ENCODE results near the gene LCOR.

Gene LCOR

GRCh38 chr10:96850113-96850512, 18.0 kb downstream of the LCOR start:
- TF ChIP-seq, protein P1, sequence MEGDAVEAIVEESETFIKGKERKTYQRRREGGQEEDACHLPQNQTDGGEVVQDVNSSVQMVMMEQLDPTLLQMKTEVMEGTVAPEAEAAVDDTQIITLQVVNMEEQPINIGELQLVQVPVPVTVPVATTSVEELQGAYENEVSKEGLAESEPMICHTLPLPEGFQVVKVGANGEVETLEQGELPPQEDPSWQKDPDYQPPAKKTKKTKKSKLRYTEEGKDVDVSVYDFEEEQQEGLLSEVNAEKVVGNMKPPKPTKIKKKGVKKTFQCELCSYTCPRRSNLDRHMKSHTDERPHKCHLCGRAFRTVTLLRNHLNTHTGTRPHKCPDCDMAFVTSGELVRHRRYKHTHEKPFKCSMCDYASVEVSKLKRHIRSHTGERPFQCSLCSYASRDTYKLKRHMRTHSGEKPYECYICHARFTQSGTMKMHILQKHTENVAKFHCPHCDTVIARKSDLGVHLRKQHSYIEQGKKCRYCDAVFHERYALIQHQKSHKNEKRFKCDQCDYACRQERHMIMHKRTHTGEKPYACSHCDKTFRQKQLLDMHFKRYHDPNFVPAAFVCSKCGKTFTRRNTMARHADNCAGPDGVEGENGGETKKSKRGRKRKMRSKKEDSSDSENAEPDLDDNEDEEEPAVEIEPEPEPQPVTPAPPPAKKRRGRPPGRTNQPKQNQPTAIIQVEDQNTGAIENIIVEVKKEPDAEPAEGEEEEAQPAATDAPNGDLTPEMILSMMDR (IDR thresholded peaks at IDR 0.05; ENCODE audit: insufficient read depth, low read depth, low read length, missing control alignments): no peak
- no peak for DNase-seq (ENCODE audit: low read depth)
- no peak overlapping the region for H3K4me3 ChIP-seq (ENCODE audit: low read depth, low read length)

DNA sequence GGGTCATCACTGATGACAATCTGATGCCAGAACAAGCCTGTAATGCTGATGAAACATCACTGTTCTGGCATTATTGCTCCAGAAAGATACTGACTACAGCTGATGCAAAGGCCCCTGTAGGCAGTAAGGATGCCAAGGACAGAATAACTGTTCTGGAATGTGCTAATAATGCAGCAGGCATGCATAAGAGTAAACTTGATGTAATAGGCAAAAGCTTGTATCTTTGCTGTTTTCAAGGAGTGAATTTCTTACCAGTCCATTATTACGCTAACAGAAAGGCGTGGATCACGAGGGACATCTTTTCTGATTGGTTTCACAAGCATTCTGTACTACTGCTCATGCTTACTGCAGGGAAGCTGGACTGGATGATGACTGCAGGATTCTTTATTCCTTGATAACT, 18.7 kb downstream of the LCOR start:
- TF ChIP-seq, protein P1 (IDR thresholded peaks at IDR 0.05; ENCODE audit: insufficient read depth, low read depth, low read length, missing control alignments): no peak
- no peak for DNase-seq (ENCODE audit: low read depth)
- no peak overlapping the region for H3K4me3 ChIP-seq (ENCODE audit: low read depth, low read length)

- TF ChIP-seq, protein P1 (IDR thresholded peaks at IDR 0.05; ENCODE audit: insufficient read depth, low read depth, low read length, missing control alignments): no peak
- DNase-seq (ENCODE audit: low read depth): no peak
- H3K4me3 ChIP-seq (ENCODE audit: low read depth, low read length): no peak overlapping the region
These were observed 19.2 kb downstream of the LCOR start for GRCh38 chr10:96851281-96851680.

- TF ChIP-seq, protein P1 (IDR thresholded peaks at IDR 0.05; ENCODE audit: insufficient read depth, low read depth, low read length, missing control alignments): no peak
- H3K4me3 ChIP-seq (ENCODE audit: low read depth, low read length): no peak overlapping the region
- DNase-seq (ENCODE audit: low read depth): no peak
These were observed 24.2 kb downstream of the LCOR start for GRCh38 chr10:96856317-96856716.

- H3K4me3 ChIP-seq (ENCODE audit: low read depth, low read length): no peak overlapping the region
- DNase-seq (ENCODE audit: low read depth): no peak
- TF ChIP-seq, protein P1 (IDR thresholded peaks at IDR 0.05; ENCODE audit: insufficient read depth, low read depth, low read length, missing control alignments): no peak
These were observed 25.4 kb downstream of the LCOR start for GRCh38 chr10:96857301-96858012.

GRCh38 chr10:96858038-96858705, 26.1 kb downstream of the LCOR start:
- TF ChIP-seq, protein P1 (IDR thresholded peaks at IDR 0.05; ENCODE audit: insufficient read depth, low read depth, low read length, missing control alignments): no peak
- DNase-seq (ENCODE audit: low read depth): no peak
- no peak overlapping the region for H3K4me3 ChIP-seq (ENCODE audit: low read depth, low read length)

All from GM12865 (cell line).